ENCODE measurements around the gene EBPL.
"Not testable (repeated sequence)": the region's sequence is repeated elsewhere in the genome, so short reads cannot be mapped to it uniquely, and the experiment has no call there.

Gene EBPL

GRCh38 chr13:49632156-49632555, 59.1 kb downstream of the EBPL start:
- no peaks in the 10 kb centered on the region for H3K27me3 Mint-ChIP-seq
- peaks cover 49% of the 10 kb centered on the region for H3K4me1 Mint-ChIP-seq (ENCODE audit: low read depth)
- H3K4me3 Mint-ChIP-seq, result no peak overlapping the region
- H3K27ac Mint-ChIP-seq, result no peak overlapping the region
- no peaks in the 10 kb centered on the region for H3K9me3 Mint-ChIP-seq
- H3K36me3 Mint-ChIP-seq (ENCODE audit: low read depth), result no peaks in the 10 kb centered on the region

- H3K27ac Mint-ChIP-seq, result no peak overlapping the region
- H3K4me1 Mint-ChIP-seq (ENCODE audit: low read depth), result peaks cover 36% of the 10 kb centered on the region
- H3K27me3 Mint-ChIP-seq, result no peaks in the 10 kb centered on the region
- no peak overlapping the region for H3K4me3 Mint-ChIP-seq
- no peaks in the 10 kb centered on the region for H3K9me3 Mint-ChIP-seq
- no peaks in the 10 kb centered on the region for H3K36me3 Mint-ChIP-seq (ENCODE audit: low read depth)
These were observed 60.7 kb downstream of the EBPL start for GRCh38 chr13:49630580-49630979.

- H3K27ac Mint-ChIP-seq, result no peak overlapping the region
- no peaks in the 10 kb centered on the region for H3K9me3 Mint-ChIP-seq
- H3K4me1 Mint-ChIP-seq (ENCODE audit: low read depth), result peaks cover 30% of the 10 kb centered on the region
These were observed 61.3 kb downstream of the EBPL start for GRCh38 chr13:49629947-49630346.

GRCh38 chr13:49629196-49629938, 61.9 kb downstream of the EBPL start:
- H3K27me3 Mint-ChIP-seq, result no peaks in the 10 kb centered on the region
- no peak overlapping the region for H3K27ac Mint-ChIP-seq
- H3K9me3 Mint-ChIP-seq, result no peaks in the 10 kb centered on the region
- H3K36me3 Mint-ChIP-seq (ENCODE audit: low read depth), result no peaks in the 10 kb centered on the region
- peaks cover 26% of the 10 kb centered on the region for H3K4me1 Mint-ChIP-seq (ENCODE audit: low read depth)
- H3K4me3 Mint-ChIP-seq, result peak overlapping the region; percentile 87

More at GRCh38 chr13:49629947-49630346, 61.3 kb downstream of the EBPL start:
- Mint-ChIP-seq H3K36me3 (ENCODE audit: low read depth) (no peaks in the 10 kb centered on the region), H3K27me3 (no peaks in the 10 kb centered on the region), H3K4me3 (peak overlapping the region; percentile 10)

- peak within 1 kb of the TSS; percentile 87 for H3K27ac Mint-ChIP-seq
- H3K4me3 Mint-ChIP-seq, result peak within 1 kb of the TSS; percentile 87
- H3K9me3 Mint-ChIP-seq, result no peaks in the 10 kb centered on the region
- peaks cover 26% of the 10 kb centered on the region for H3K4me1 Mint-ChIP-seq (ENCODE audit: low read depth)
- no peaks in the 10 kb centered on the region for H3K36me3 Mint-ChIP-seq (ENCODE audit: low read depth)
- no peaks in the 10 kb centered on the region for H3K27me3 Mint-ChIP-seq
These were observed 63.2 kb downstream of the EBPL start, which contains the start of gene ARL11 for GRCh38 chr13:49627831-49628652. Gene ARL11 (plus strand): TSS chr13:49628507. CDS start chr13:49630448, 1,941 bp downstream.

GRCh38 chr13:49625392-49626079, 65.8 kb downstream of the EBPL start:
- no peak overlapping the region for H3K4me3 Mint-ChIP-seq
- H3K4me1 Mint-ChIP-seq (ENCODE audit: low read depth), result peaks cover 26% of the 10 kb centered on the region

GRCh38 chr13:49624229-49624628, 67.1 kb downstream of the EBPL start:
- Mint-ChIP-seq H3K36me3 (ENCODE audit: low read depth) (no peaks in the 10 kb centered on the region), H3K9me3 (no peaks in the 10 kb centered on the region), H3K4me1 (ENCODE audit: low read depth) (peaks cover 24% of the 10 kb centered on the region), H3K27ac (no peak overlapping the region), H3K4me3 (no peak overlapping the region), H3K27me3 (no peaks in the 10 kb centered on the region)

More at GRCh38 chr13:49625392-49626079, 65.8 kb downstream of the EBPL start:
- no peak overlapping the region for H3K27ac Mint-ChIP-seq
- no peaks in the 10 kb centered on the region for H3K9me3 Mint-ChIP-seq
- no peaks in the 10 kb centered on the region for H3K36me3 Mint-ChIP-seq (ENCODE audit: low read depth)
- H3K27me3 Mint-ChIP-seq, result no peaks in the 10 kb centered on the region

- peaks cover 8% of the 10 kb centered on the region for H3K4me1 Mint-ChIP-seq (ENCODE audit: low read depth)
- H3K27me3 Mint-ChIP-seq, result no peaks in the 10 kb centered on the region
- no peaks in the 10 kb centered on the region for H3K36me3 Mint-ChIP-seq (ENCODE audit: low read depth)
- no peak overlapping the region for H3K27ac Mint-ChIP-seq
- H3K9me3 Mint-ChIP-seq, result no peaks in the 10 kb centered on the region
- H3K4me3 Mint-ChIP-seq, result no peak overlapping the region
These were observed 68.9 kb downstream of the EBPL start for GRCh38 chr13:49622174-49622946.

GRCh38 chr13:49620170-49620621, 71.1 kb downstream of the EBPL start:
- H3K27ac Mint-ChIP-seq, result peak overlapping the region; percentile 9
- H3K9me3 Mint-ChIP-seq, result no peaks in the 10 kb centered on the region
- peaks cover 8% of the 10 kb centered on the region for H3K4me1 Mint-ChIP-seq (ENCODE audit: low read depth)
- H3K27me3 Mint-ChIP-seq, result no peaks in the 10 kb centered on the region
- no peaks in the 10 kb centered on the region for H3K36me3 Mint-ChIP-seq (ENCODE audit: low read depth)
- H3K4me3 Mint-ChIP-seq, result peak overlapping the region; percentile 65

- Mint-ChIP-seq H3K27ac (no peak overlapping the region), H3K27me3 (no peaks in the 10 kb centered on the region), H3K9me3 (no peaks in the 10 kb centered on the region), H3K36me3 (ENCODE audit: low read depth) (no peaks in the 10 kb centered on the region), H3K4me3 (no peak overlapping the region), H3K4me1 (ENCODE audit: low read depth) (peaks cover 8% of the 10 kb centered on the region)
These were observed 74.6 kb downstream of the EBPL start for GRCh38 chr13:49616676-49617065.

GRCh38 chr13:49615836-49616675, 75.2 kb downstream of the EBPL start:
- Mint-ChIP-seq H3K36me3 (ENCODE audit: low read depth) (no peaks in the 10 kb centered on the region), H3K4me3 (no peak overlapping the region), H3K9me3 (no peaks in the 10 kb centered on the region), H3K27ac (no peak overlapping the region), H3K27me3 (no peaks in the 10 kb centered on the region), H3K4me1 (ENCODE audit: low read depth) (peaks cover 8% of the 10 kb centered on the region)

GRCh38 chr13:49612042-49612441, 79.2 kb downstream of the EBPL start:
- H3K4me3 Mint-ChIP-seq; H3K27me3 Mint-ChIP-seq; H3K9me3 Mint-ChIP-seq; H3K36me3 Mint-ChIP-seq (ENCODE audit: low read depth); H3K27ac Mint-ChIP-seq: not testable (repeated sequence)
- H3K4me1 Mint-ChIP-seq (ENCODE audit: low read depth), result peaks cover 11% of the 10 kb centered on the region

All from stimulated activated naive CD8-positive, alpha-beta T cell treated with anti-CD3 and anti-CD28 coated beads, Interleukin-15, Interleukin-2, amounts not matched to agents 100 ng/mL and 50 ng/mL, for 24 hours (primary cell).